OCI-LY1 (cell line): Measurements from ENCODE around the gene PRADC1.

Source experiments
- EZH2 ChIP-seq: fragments of 200-600 bp; sonication (generic), shearing (Covaris generic); IDR thresholded peaks from 2 replicates; pipeline ENCODE4 v1.8.0; 2017; ENCODE audit warnings: borderline replicate concordance, mixed run types, mild to moderate bottlenecking, antibody characterized with exemption, low read length, moderate library complexity, mixed read lengths
- TF ChIP-seq, protein P1 (sequence below): fragments of 200-600 bp; sonication (generic), shearing (Covaris generic); IDR thresholded peaks from 2 replicates; pipeline ENCODE4 v1.5.1; 2017; ENCODE audit warnings: mild to moderate bottlenecking, antibody characterized with exemption, low read length, moderate library complexity, mixed read lengths

- TF ChIP-seq, protein P1, sequence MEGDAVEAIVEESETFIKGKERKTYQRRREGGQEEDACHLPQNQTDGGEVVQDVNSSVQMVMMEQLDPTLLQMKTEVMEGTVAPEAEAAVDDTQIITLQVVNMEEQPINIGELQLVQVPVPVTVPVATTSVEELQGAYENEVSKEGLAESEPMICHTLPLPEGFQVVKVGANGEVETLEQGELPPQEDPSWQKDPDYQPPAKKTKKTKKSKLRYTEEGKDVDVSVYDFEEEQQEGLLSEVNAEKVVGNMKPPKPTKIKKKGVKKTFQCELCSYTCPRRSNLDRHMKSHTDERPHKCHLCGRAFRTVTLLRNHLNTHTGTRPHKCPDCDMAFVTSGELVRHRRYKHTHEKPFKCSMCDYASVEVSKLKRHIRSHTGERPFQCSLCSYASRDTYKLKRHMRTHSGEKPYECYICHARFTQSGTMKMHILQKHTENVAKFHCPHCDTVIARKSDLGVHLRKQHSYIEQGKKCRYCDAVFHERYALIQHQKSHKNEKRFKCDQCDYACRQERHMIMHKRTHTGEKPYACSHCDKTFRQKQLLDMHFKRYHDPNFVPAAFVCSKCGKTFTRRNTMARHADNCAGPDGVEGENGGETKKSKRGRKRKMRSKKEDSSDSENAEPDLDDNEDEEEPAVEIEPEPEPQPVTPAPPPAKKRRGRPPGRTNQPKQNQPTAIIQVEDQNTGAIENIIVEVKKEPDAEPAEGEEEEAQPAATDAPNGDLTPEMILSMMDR = no peak
- no peak for TF ChIP-seq EZH2
Measured at GRCh38 chr2:73264783-73265182, 31.7 kb upstream of the PRADC1 start.
